Neural crest cell (in vitro differentiated cells): Measurements from ENCODE around the gene MAGIX. TPM values are rescaled to one million over a fixed set of nuclear protein-coding genes. Genes with fewer than 3 reads are reported as not detected.
A peak's percentile ranks its signal among the peaks of the same experiment; 100 is the strongest.

ENCODE experiments used
- DNase-seq: peaks from one replicate; pipeline ENCODE4 v3.0.0; 2021; ENCODE audit warnings: low read depth, mixed read lengths, low spot score
- H3K27ac Mint-ChIP-seq: one replicate; pipeline ENCODE4 v1.8.0; 2021; ENCODE audit warnings: mild to moderate bottlenecking, mixed read lengths; ENCODE audit not compliant: unreplicated experiment
- H3K27me3 Mint-ChIP-seq: 2 replicates; pipeline ENCODE4 v1.8.0; 2021; ENCODE audit warnings: low read depth, mild to moderate bottlenecking, mixed read lengths
- H3K36me3 Mint-ChIP-seq: 2 replicates; pipeline ENCODE4 v1.8.0; 2021; ENCODE audit warnings: low read depth, mild to moderate bottlenecking, mixed read lengths
- H3K4me1 Mint-ChIP-seq: 2 replicates; pipeline ENCODE4 v1.8.0; 2021; ENCODE audit warnings: mixed read lengths
- H3K4me3 Mint-ChIP-seq: one replicate; pipeline ENCODE4 v1.8.0; 2021; ENCODE audit warnings: mild to moderate bottlenecking, mixed read lengths
- H3K9me3 Mint-ChIP-seq: 2 replicates; pipeline ENCODE4 v1.8.0; 2021; ENCODE audit warnings: mixed read lengths
- CTCF ChIP-seq: fragments of 200-600 bp; sonication (generic); conservative IDR thresholded peaks from 2 replicates; pipeline ENCODE4 v1.5.0; 2021; ENCODE audit warnings: antibody characterized with exemption, mild to moderate bottlenecking
- total RNA-seq: library from RNA; stranded (reverse); gene quantifications from 2 replicates; pipeline ENCODE4 v1.2.1, GENCODE V29; 2021

Gene MAGIX
- total RNA-seq, 1 donor from 2014 or later, result 1.6 TPM

- no peak for DNase-seq
- Mint-ChIP-seq H3K27me3 (peaks cover 18% of the 10 kb centered on the region), H3K36me3 (no peaks in the 10 kb centered on the region), H3K27ac (no peak overlapping the region), H3K4me3 (peak overlapping the region; percentile 48), H3K4me1 (peaks cover 10% of the 10 kb centered on the region), H3K9me3 (peaks cover 2% of the 10 kb centered on the region)
- TF ChIP-seq CTCF, result no peak
These were observed 35.1 kb downstream of the MAGIX start for GRCh38 chrX:49197543-49198087.

GRCh38 chrX:49198540-49199314, 36.2 kb downstream of the MAGIX start:
- no peak for DNase-seq
- Mint-ChIP-seq H3K27me3 (peaks cover 21% of the 10 kb centered on the region), H3K4me3 (peak overlapping the region; percentile 38), H3K27ac (no peak overlapping the region), H3K4me1 (peaks cover 10% of the 10 kb centered on the region), H3K36me3 (no peaks in the 10 kb centered on the region), H3K9me3 (peaks cover 2% of the 10 kb centered on the region)
- TF ChIP-seq CTCF, result no peak

GRCh38 chrX:49199315-49199595, 36.7 kb downstream of the MAGIX start:
- H3K4me1 Mint-ChIP-seq, result peaks cover 10% of the 10 kb centered on the region

GRCh38 chrX:49199906-49200771, 37.6 kb downstream of the MAGIX start, which contains the start of gene SYP:
TSS of gene SYP (minus strand) at chrX:49200193. CDS start at chrX:49200186, 7 bp downstream.
- Mint-ChIP-seq H3K27me3 (peaks cover 23% of the 10 kb centered on the region), H3K27ac (no peak within 1 kb of the TSS), H3K4me1 (peaks cover 10% of the 10 kb centered on the region), H3K36me3 (no peaks in the 10 kb centered on the region), H3K9me3 (peaks cover 2% of the 10 kb centered on the region), H3K4me3 (peak within 1 kb of the TSS; percentile 76)
- DNase-seq, result peak; percentile 71
- no peak for TF ChIP-seq CTCF

More at GRCh38 chrX:49199315-49199595, 36.7 kb downstream of the MAGIX start:
- no peak for DNase-seq
- TF ChIP-seq CTCF, result no peak
- Mint-ChIP-seq H3K27ac (no peak overlapping the region), H3K36me3 (no peaks in the 10 kb centered on the region), H3K9me3 (peaks cover 2% of the 10 kb centered on the region), H3K27me3 (peaks cover 23% of the 10 kb centered on the region), H3K4me3 (no peak overlapping the region)

GRCh38 chrX:49202022-49202421, 39.5 kb downstream of the MAGIX start:
- Mint-ChIP-seq H3K27me3 (peaks cover 23% of the 10 kb centered on the region), H3K27ac (no peak overlapping the region), H3K36me3 (no peaks in the 10 kb centered on the region), H3K4me3 (no peak overlapping the region), H3K4me1 (peaks cover 10% of the 10 kb centered on the region), H3K9me3 (peaks cover 2% of the 10 kb centered on the region)
- no peak for TF ChIP-seq CTCF
- no peak for DNase-seq
